ENCODE data around the gene SLFN12. TPM values are rescaled to one million over a fixed set of nuclear protein-coding genes. Genes with fewer than 3 reads are reported as not detected.
A peak's percentile ranks its signal among the peaks of the same experiment; 100 is the strongest.

SLFN12 gene
- total RNA-seq, 6 experiments from 2014 or later = 24.9 to 33.5 (median 30.3) TPM

DNA sequence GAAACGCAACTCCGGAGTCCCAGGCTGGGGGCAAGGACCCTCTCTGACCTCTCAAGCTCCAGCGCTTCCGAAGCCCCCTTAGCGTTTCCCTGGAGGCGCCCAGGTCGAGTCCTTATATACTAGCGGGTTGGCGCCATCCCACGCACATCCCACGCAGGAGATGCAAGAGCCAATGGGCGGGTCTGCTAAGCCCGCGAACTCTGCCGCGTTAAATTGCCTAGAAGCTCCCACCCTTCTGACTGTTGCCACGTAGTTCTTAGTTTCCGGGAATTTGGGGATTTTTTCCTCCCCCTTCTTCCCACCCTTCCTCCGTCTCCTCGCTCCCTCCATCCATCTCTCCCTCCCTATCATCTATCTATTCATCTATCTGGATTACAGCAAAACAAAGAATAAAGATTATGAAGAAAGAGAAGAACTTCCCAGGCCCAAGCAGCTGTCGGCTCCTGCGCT is 58.7 kb downstream of the SLFN12 start, which contains the start of gene SLFN11:
SLFN11 (minus strand) TSS at position 88 of the 450 bp plus-strand sequence. CDS start 9,814 bp downstream, outside the sequence.
- Mint-ChIP-seq H3K27me3 (ENCODE audit: insufficient read depth) (peaks cover 6% of the 10 kb centered on the region), H3K36me3 (ENCODE audit: low read depth) (peaks cover 30% of the 10 kb centered on the region), H3K27ac (peak within 1 kb of the TSS; percentile 100)

DNA sequence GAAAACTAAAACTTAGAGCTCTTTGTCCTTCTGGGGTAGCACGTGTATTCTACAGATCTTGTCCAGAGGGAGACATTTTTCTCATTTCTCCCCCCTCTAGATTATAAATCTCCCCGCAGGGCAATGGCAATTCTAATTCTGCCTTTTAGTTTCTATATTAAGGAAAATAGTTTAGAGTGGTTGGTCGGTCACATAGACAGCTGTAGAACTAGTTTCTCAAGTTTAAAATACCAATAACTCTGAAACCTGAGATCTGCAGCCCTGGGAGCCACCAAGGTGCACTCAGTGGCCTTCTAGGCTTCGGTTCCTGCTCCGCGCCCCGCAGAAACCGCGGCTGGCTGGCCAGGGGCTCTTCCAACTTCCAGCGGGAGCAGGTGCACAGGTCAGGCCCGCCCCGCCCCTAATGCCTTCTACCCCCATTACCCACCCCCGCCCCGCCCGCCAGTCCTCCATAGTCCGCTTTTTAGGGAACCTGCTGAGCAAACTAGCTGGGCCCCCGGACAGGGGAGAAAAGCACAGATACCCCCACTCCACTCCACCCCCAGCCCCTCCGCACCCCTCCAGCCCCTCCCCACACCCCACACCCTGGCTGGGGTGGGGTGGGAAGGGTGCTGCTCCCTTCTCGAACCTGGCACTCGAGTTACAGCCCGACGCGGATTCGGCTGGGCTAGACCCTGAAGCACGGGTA is 59.3 kb downstream of the SLFN12 start:
- Mint-ChIP-seq H3K36me3 (ENCODE audit: low read depth) (peaks cover 30% of the 10 kb centered on the region), H3K4me1 (ENCODE audit: low read depth) (peaks cover 54% of the 10 kb centered on the region), H3K4me3 (peak overlapping the region; percentile 97), H3K9me3 (peaks cover 17% of the 10 kb centered on the region), H3K27me3 (ENCODE audit: insufficient read depth) (peaks cover 6% of the 10 kb centered on the region), H3K27ac (peak overlapping the region; percentile 100)
- DNase-seq = no peak
- TF ChIP-seq, protein P1, sequence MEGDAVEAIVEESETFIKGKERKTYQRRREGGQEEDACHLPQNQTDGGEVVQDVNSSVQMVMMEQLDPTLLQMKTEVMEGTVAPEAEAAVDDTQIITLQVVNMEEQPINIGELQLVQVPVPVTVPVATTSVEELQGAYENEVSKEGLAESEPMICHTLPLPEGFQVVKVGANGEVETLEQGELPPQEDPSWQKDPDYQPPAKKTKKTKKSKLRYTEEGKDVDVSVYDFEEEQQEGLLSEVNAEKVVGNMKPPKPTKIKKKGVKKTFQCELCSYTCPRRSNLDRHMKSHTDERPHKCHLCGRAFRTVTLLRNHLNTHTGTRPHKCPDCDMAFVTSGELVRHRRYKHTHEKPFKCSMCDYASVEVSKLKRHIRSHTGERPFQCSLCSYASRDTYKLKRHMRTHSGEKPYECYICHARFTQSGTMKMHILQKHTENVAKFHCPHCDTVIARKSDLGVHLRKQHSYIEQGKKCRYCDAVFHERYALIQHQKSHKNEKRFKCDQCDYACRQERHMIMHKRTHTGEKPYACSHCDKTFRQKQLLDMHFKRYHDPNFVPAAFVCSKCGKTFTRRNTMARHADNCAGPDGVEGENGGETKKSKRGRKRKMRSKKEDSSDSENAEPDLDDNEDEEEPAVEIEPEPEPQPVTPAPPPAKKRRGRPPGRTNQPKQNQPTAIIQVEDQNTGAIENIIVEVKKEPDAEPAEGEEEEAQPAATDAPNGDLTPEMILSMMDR (IDR thresholded peaks at IDR 0.05) = peak; percentile 28

More for the DNA sequence above, 58.7 kb downstream of the SLFN12 start, which contains the start of gene SLFN11:
- TF ChIP-seq, protein P1 (IDR thresholded peaks at IDR 0.05) = no peak
- DNase-seq = peak; percentile 91
- Mint-ChIP-seq H3K4me1 (ENCODE audit: low read depth) (peaks cover 49% of the 10 kb centered on the region), H3K9me3 (peaks cover 17% of the 10 kb centered on the region), H3K4me3 (peak within 1 kb of the TSS; percentile 97)

DNA sequence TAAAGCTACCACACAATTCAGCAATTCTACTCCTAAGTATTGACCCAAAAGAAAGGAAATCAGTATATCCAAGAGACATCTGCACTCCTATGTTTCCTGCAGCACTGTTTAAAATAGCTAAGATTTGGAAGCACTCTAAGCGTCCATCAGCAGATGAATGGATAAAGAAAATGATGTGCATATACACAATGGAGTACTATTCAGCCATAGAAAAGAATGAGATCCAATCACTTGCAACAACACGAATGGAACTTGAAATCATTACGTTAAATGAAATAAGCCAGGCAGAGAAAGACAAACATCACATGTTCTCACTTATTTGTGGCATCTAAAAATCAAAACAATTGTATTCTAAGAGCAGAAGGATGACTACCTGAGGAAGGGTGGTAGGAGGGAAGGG is 60.4 kb downstream of the SLFN12 start:
- H3K27ac Mint-ChIP-seq = no peak overlapping the region; the same call in 1 of the 2 replicates
- no peak for DNase-seq
- H3K4me1 Mint-ChIP-seq (ENCODE audit: low read depth) = peaks cover 54% of the 10 kb centered on the region
- H3K9me3 Mint-ChIP-seq = peaks cover 17% of the 10 kb centered on the region
- H3K36me3 Mint-ChIP-seq (ENCODE audit: low read depth) = peaks cover 30% of the 10 kb centered on the region
- TF ChIP-seq, protein P1 (IDR thresholded peaks at IDR 0.05) = no peak
- peaks cover 6% of the 10 kb centered on the region for H3K27me3 Mint-ChIP-seq (ENCODE audit: insufficient read depth)
- peak overlapping the region; percentile 97 for H3K4me3 Mint-ChIP-seq

DNA sequence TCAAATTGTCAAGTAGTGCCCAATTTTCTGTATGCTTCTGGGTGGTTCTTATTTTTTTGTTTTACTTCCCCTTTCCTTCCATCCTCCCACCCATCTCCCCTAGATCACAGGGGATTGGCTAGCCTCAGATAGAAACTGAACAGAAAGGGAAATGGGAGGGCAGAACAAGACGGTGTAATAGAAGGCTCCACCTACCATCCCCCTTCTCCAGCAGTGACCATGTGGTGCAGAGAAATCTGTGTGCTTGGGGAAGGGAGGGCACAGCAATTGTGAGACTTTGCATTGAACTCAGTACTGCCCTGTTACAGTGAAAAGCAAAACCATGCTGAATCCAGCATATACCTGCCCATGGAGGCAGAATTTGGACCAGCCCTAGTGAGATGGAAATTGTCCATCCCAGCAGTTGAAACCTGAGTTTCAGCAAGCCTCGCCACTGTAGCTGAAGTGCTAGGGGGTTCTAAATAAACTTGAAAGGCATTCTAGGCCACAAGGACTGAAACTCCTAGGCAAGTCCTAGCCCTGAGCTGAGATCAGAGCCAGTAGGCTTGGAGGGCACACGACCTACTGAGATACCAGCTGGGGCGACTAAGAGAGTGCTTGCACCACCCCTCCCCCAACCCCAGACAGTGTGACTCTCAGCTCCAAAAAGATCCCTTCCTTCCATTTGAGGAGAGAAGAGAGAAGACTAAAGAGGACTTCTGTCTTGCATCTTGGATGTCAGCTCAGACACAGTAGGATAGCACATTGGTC is 64.0 kb downstream of the SLFN12 start:
- Mint-ChIP-seq H3K36me3 (ENCODE audit: low read depth) (peaks cover 44% of the 10 kb centered on the region), H3K9me3 (peaks cover 17% of the 10 kb centered on the region), H3K27me3 (ENCODE audit: insufficient read depth) (no peaks in the 10 kb centered on the region), H3K4me1 (ENCODE audit: low read depth) (peaks cover 33% of the 10 kb centered on the region), H3K4me3 (peak overlapping the region; percentile 49; the same call in 1 of the 2 replicates), H3K27ac (peak overlapping the region; percentile 10; the same call in 1 of the 2 replicates)
- no peak for DNase-seq
- TF ChIP-seq, protein P1 (IDR thresholded peaks at IDR 0.05) = no peak

DNA sequence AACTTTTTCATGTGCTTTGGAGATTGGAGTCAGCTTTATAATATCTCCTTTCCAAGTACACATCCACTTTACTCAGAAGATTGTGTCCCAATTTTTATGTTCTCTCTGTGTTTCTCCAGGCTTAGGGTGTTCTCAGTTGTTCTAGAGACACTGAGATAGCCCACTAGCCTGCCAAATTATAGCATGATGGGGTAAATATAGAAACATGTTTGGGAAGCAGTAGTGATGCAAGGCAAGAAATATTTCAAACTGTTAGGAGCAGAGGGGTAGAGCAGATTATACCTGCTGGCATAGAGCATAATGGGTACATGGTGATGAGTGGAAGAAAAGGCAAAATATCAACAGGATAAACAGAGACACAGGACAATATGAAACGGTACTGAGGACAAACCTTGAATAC is 71.3 kb downstream of the SLFN12 start:
- H3K9me3 Mint-ChIP-seq = no peaks in the 10 kb centered on the region
- no peak overlapping the region for H3K27ac Mint-ChIP-seq
- DNase-seq = no peak
- H3K27me3 Mint-ChIP-seq (ENCODE audit: insufficient read depth) = no peaks in the 10 kb centered on the region
- TF ChIP-seq, protein P1 (IDR thresholded peaks at IDR 0.05) = no peak
- peaks cover 39% of the 10 kb centered on the region for H3K36me3 Mint-ChIP-seq (ENCODE audit: low read depth)
- H3K4me3 Mint-ChIP-seq = no peak overlapping the region
- peaks cover 17% of the 10 kb centered on the region for H3K4me1 Mint-ChIP-seq (ENCODE audit: low read depth)

Other genes starting within 250 kb of the SLFN12 start
- gene SLC35G3, start 238.1 kb downstream of the SLFN12 start, total RNA-seq (2021; fragmentation: NEBNext Ultra II Directional; extraction: Animal tissue kit (Norgen Biotek cat#: 25700)) = not detected
- gene SLFN5, start 189.4 kb downstream of the SLFN12 start, total RNA-seq (2021; fragmentation: NEBNext Ultra II Directional; extraction: Animal tissue kit (Norgen Biotek cat#: 25700)) = 10 to 100 TPM; 55.2 to 64.0 (median 56.1) TPM
- gene SLFN11, start 58.9 kb downstream of the SLFN12 start, total RNA-seq (2021; fragmentation: NEBNext Ultra II Directional; extraction: Animal tissue kit (Norgen Biotek cat#: 25700)) = 10 to 100 TPM; 24.2 to 44.3 (median 37.9) TPM
- 10 to 100 TPM in 4 of 6 experiments, 1 to 10 TPM in 2; 8.3 to 12.0 (median 10.8) TPM for gene SLFN13, start 16.3 kb upstream of the SLFN12 start, total RNA-seq (2021; fragmentation: NEBNext Ultra II Directional; extraction: Animal tissue kit (Norgen Biotek cat#: 25700))
- under 1 TPM in 4 of 6 experiments, not detected in 2; 0.13 to 0.34 (median 0.25) TPM for gene SLFN12L, start 105.2 kb upstream of the SLFN12 start, total RNA-seq (2021; fragmentation: NEBNext Ultra II Directional; extraction: Animal tissue kit (Norgen Biotek cat#: 25700))
- gene SLFN14, start 128.3 kb upstream of the SLFN12 start, total RNA-seq (2021; fragmentation: NEBNext Ultra II Directional; extraction: Animal tissue kit (Norgen Biotek cat#: 25700)) = not detected
- 1 to 10 TPM; 6.2 to 9.0 (median 7.2) TPM for gene PEX12, start 146.1 kb upstream of the SLFN12 start, total RNA-seq (2021; fragmentation: NEBNext Ultra II Directional; extraction: Animal tissue kit (Norgen Biotek cat#: 25700))
- gene AP2B1, start 154.8 kb upstream of the SLFN12 start, total RNA-seq (2021; fragmentation: NEBNext Ultra II Directional; extraction: Animal tissue kit (Norgen Biotek cat#: 25700)) = 100 to 1,000 TPM; 168 to 196 (median 182) TPM

Measured in HFFc6 (cell line).